Skeletal muscle tissue (tissue), 5 donors: ENCODE results near the gene RABIF. TPM values are rescaled to one million over a fixed set of nuclear protein-coding genes. Genes with fewer than 3 reads are reported as not detected.
"Not testable (repeated sequence)": the region's sequence is repeated elsewhere in the genome, so short reads cannot be mapped to it uniquely, and the experiment has no call there.

Source experiments
- H3K27ac ChIP-seq: one replicate; pipeline ENCODE4 v1.7.0; 2013; ENCODE audit warnings: mild to moderate bottlenecking, low read depth, low read length, inconsistent platforms
- H3K27me3 ChIP-seq, 3 donors: one replicate each; pipeline ENCODE4 v1.7.0; 2013; ENCODE audit warnings: low read length in 3 of 3; ENCODE audit not compliant: control insufficient read depth in 3 of 3, insufficient read depth in 3 of 3
- H3K36me3 ChIP-seq, 3 donors: one replicate each; pipeline ENCODE4 v1.7.0; 2013; ENCODE audit warnings: low read length in 3 of 3; ENCODE audit not compliant: control insufficient read depth in 3 of 3, insufficient read depth in 3 of 3
- H3K4me1 ChIP-seq, 3 donors: one replicate each; pipeline ENCODE4 v1.7.0; 2013; ENCODE audit warnings: low read length in 3 of 3, mild to moderate bottlenecking in 3 of 3; ENCODE audit not compliant: control insufficient read depth in 3 of 3, insufficient read depth in 3 of 3
- H3K4me3 ChIP-seq, 3 donors: one replicate each; pipeline ENCODE4 v1.7.0; 2013; ENCODE audit warnings: low read length in 3 of 3
- H3K9ac ChIP-seq, 3 donors: one replicate each; pipeline ENCODE4 v1.7.0; 2013; ENCODE audit warnings: low read length in 3 of 3, mild to moderate bottlenecking in 3 of 3, moderate library complexity in 2 of 3, low read depth in 1 of 3
- H3K9me3 ChIP-seq, 3 donors: one replicate each; pipeline ENCODE4 v1.7.0; 2013; ENCODE audit warnings: low read length in 3 of 3; ENCODE audit not compliant: control insufficient read depth in 3 of 3
- small RNA-seq: library from RNA; depleted of rRNA; stranded (forward); fragments of <200 nt; gene quantifications from one replicate; pipeline ENCODE3, GENCODE V24; 2014
- total RNA-seq: library from RNA; depleted of rRNA; stranded (reverse); fragments of >200 nt; gene quantifications from one replicate; pipeline ENCODE4 v1.2.3, GENCODE V29; 2014
- donor health status: Osteomylitis.

Gene RABIF
- total RNA-seq, 1 donor from 2014 or later, result 6.8 TPM

GRCh38 chr1:202837746-202838262 is 51.1 kb downstream of the RABIF start:
- Histone ChIP-seq H3K9ac (no peak overlapping the region), H3K4me3 (no peak overlapping the region), H3K36me3 (no peaks in the 10 kb centered on the region), H3K9me3 (no peaks in the 10 kb centered on the region), H3K27me3 (peaks cover 0 to 11% (median 9%) of the 10 kb centered on the region in 3 donors), H3K27ac (no peak overlapping the region), H3K4me1 (no peaks in the 10 kb centered on the region)

GRCh38 chr1:202836623-202837403 is 52.1 kb downstream of the RABIF start:
- H3K27ac ChIP-seq, result no peak overlapping the region
- H3K9me3 ChIP-seq, result no peaks in the 10 kb centered on the region
- peaks cover 0 to 11% (median 9%) of the 10 kb centered on the region in 3 donors for H3K27me3 ChIP-seq
- no peaks in the 10 kb centered on the region for H3K4me1 ChIP-seq
- no peak overlapping the region for H3K9ac ChIP-seq
- no peaks in the 10 kb centered on the region for H3K36me3 ChIP-seq
- no peak overlapping the region for H3K4me3 ChIP-seq

DNA sequence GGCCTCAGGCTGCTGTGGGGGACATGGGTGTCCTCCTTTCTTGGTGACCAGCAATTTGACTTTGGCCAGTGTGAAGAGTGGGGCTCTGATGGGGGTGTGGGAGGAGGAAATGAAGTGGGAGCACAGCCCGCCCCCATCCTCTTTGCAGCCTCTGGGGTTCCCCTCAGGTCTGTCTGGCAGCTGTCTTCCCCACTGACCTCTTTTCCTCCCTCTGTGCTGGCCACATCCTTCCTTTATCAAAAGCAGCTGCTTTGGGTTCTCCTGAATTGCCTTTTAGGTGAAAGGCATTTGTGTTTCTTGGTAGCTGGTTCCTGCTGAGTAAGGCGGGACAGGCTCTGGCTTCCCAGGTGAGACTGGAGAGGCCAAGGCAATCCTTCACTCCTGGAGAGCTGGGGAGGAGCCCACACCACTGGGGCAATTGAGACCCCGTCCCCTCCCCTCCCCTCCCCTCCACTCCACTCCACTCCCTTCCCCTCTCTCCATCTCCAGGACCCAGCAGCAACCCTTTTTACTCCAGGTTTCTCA is 53.3 kb downstream of the RABIF start:
- Histone ChIP-seq H3K9ac (no peak overlapping the region), H3K4me1 (no peaks in the 10 kb centered on the region), H3K4me3 (no peak overlapping the region), H3K36me3 (no peaks in the 10 kb centered on the region), H3K27me3 (peaks cover 0 to 11% (median 9%) of the 10 kb centered on the region in 3 donors), H3K9me3 (no peaks in the 10 kb centered on the region), H3K27ac (no peak overlapping the region)

GRCh38 chr1:202834771-202835547 is 54.0 kb downstream of the RABIF start:
- no peaks in the 10 kb centered on the region for H3K4me1 ChIP-seq
- H3K4me3 ChIP-seq, result no peak overlapping the region
- H3K9ac ChIP-seq, result no peak overlapping the region
- H3K27me3 ChIP-seq, result peaks cover 0 to 11% (median 9%) of the 10 kb centered on the region in 3 donors
- no peaks in the 10 kb centered on the region for H3K36me3 ChIP-seq
- H3K9me3 ChIP-seq, result no peaks in the 10 kb centered on the region
- no peak overlapping the region for H3K27ac ChIP-seq

GRCh38 chr1:202831906-202832305 is 57.0 kb downstream of the RABIF start:
- Histone ChIP-seq H3K36me3 (no peaks in the 10 kb centered on the region), H3K27me3 (peaks cover 0 to 9% (median 7%) of the 10 kb centered on the region in 3 donors), H3K4me3 (no peak overlapping the region), H3K4me1 (no peaks in the 10 kb centered on the region), H3K9ac (no peak overlapping the region), H3K9me3 (no peaks in the 10 kb centered on the region), H3K27ac (no peak overlapping the region)

DNA sequence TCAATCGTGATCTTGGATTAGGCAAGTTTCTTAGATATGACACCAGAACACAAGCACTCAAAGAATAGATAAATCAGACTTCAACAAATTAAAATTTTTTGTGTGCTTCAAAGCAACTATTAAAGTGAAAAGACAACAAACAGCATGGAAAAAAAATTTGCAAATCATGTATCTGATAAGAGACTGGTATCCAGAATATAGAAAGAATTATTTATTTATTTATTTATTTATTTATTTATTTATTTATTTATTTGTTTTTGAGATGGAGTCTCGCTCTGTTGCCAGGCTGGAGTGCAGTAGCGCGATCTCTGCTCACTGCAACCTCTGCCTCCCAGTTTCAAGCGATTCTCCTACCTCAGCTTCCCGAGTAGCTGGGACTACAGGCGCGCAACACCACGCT is 59.7 kb downstream of the RABIF start:
- not testable (repeated sequence) for H3K9me3 ChIP-seq, H3K36me3 ChIP-seq, H3K9ac ChIP-seq, H3K4me1 ChIP-seq, H3K27me3 ChIP-seq, H3K4me3 ChIP-seq, H3K27ac ChIP-seq

Small RNA genes within 50 kb of the gene (small RNA-seq; reads per million reads assigned to genes)
- gene RF00019, result not detected

Other genes with a start within 250 kb of the RABIF start
- under 0.01 TPM for gene SYT2, start 178.7 kb downstream of the RABIF start, total RNA-seq
- gene KDM5B, start 80.7 kb downstream of the RABIF start, total RNA-seq, result 93.4 TPM
- gene PCAT6, start 78.2 kb downstream of the RABIF start, total RNA-seq, result not detected
- 15.1 TPM for gene KLHL12, start 38.1 kb upstream of the RABIF start, total RNA-seq
- 96.6 TPM for gene ADIPOR1, start 69.2 kb upstream of the RABIF start, total RNA-seq
- 68.4 TPM for gene CYB5R1, start 78.1 kb upstream of the RABIF start, total RNA-seq
- 42.3 TPM for gene TMEM183A, start 118.2 kb upstream of the RABIF start, total RNA-seq
- gene PPFIA4, start 137.3 kb upstream of the RABIF start, total RNA-seq, result 15.7 TPM
- 247 TPM for gene MYOG, start 196.9 kb upstream of the RABIF start, total RNA-seq
- 2.1 TPM for gene ADORA1, start 238.6 kb upstream of the RABIF start, total RNA-seq